SU-DHL-6 (cell line): ENCODE measurements around the gene ZNF385D.

Experiments used
- H2AFZ ChIP-seq: fragments of 200-600 bp; sonication (generic); 2 replicates; pipeline ENCODE4 v1.6.1; 2014; ENCODE audit warnings: low read depth, mild to moderate bottlenecking, moderate library complexity, mixed read lengths, antibody characterized with exemption, low read length; ENCODE audit not compliant: severe bottlenecking
- H3F3A ChIP-seq: fragments of 200-600 bp; shearing (Covaris generic); 2 replicates; pipeline ENCODE4 v1.6.0; 2016; ENCODE audit warnings: antibody characterized with exemption, mild to moderate bottlenecking; ENCODE audit not compliant: insufficient read depth
- H3K27ac ChIP-seq: fragments of 200-600 bp; sonication (generic); 2 replicates; pipeline ENCODE4 v1.5.1; 2016; ENCODE audit warnings: low read depth, mild to moderate bottlenecking, low read length, moderate library complexity, mixed read lengths
- H3K27me3 ChIP-seq: fragments of 200-600 bp; sonication (generic), shearing (Covaris generic); 2 replicates; pipeline ENCODE4 v1.6.0; 2014; ENCODE audit warnings: mild to moderate bottlenecking, low read length
- H3K36me3 ChIP-seq: fragments of 200-600 bp; sonication (generic); 2 replicates; pipeline ENCODE4 v1.6.1; 2014; ENCODE audit warnings: mild to moderate bottlenecking, low read length, mixed read lengths
- H3K4me2 ChIP-seq: fragments of 300-600, 200-600 bp; shearing (Covaris generic), sonication (generic); 2 replicates; pipeline ENCODE4 v1.6.0; 2014; ENCODE audit warnings: low read length, low read depth, mild to moderate bottlenecking; ENCODE audit not compliant: poor library complexity, severe bottlenecking
- H3K4me3 ChIP-seq: fragments of 200-600 bp; sonication (generic); 2 replicates; pipeline ENCODE4 v1.5.1; 2014; ENCODE audit warnings: antibody characterized with exemption, low read length, mild to moderate bottlenecking, mixed read lengths; ENCODE audit not compliant: insufficient read depth, poor library complexity, severe bottlenecking
- H3K79me2 ChIP-seq: fragments of 200-600 bp; sonication (generic); 2 replicates; pipeline ENCODE4 v1.6.1; 2014; ENCODE audit warnings: mild to moderate bottlenecking, low read length, moderate library complexity; ENCODE audit not compliant: insufficient read depth
- H3K9ac ChIP-seq: fragments of 200-600 bp; sonication (generic); 2 replicates; pipeline ENCODE4 v1.7.0; 2014; ENCODE audit warnings: mild to moderate bottlenecking, low read length
- H3K9me2 ChIP-seq: fragments of 200-600 bp; sonication (generic); replicated peaks from 2 replicates; pipeline ENCODE4 v1.6.1; 2014; ENCODE audit warnings: low read length; ENCODE audit not compliant: insufficient read depth
- H3K9me3 ChIP-seq: fragments of 200-600 bp; sonication (generic); 2 replicates; pipeline ENCODE4 v1.6.1; 2014; ENCODE audit warnings: low read length, mixed read lengths; ENCODE audit not compliant: insufficient read depth
- H4K20me1 ChIP-seq: fragments of 200-600 bp; sonication (generic); 2 replicates; pipeline ENCODE4 v1.6.1; 2014; ENCODE audit warnings: low read depth, mild to moderate bottlenecking, antibody characterized with exemption, low read length, moderate library complexity, mixed read lengths
- CTCF ChIP-seq: fragments of 200-600 bp; sonication (generic); IDR thresholded peaks from one replicate; pipeline ENCODE4 v1.5.1; 2017; ENCODE audit warnings: antibody characterized with exemption, mild to moderate bottlenecking, low read length, moderate library complexity; ENCODE audit not compliant: insufficient read depth, poor library complexity, severe bottlenecking
- EZH2phosphoT487 ChIP-seq: fragments of 200-600 bp; sonication (generic), shearing (Covaris generic); conservative IDR thresholded peaks from 2 replicates; pipeline ENCODE4 v1.6.1; 2018; ENCODE audit warnings: mild to moderate bottlenecking, antibody characterized with exemption, low read length, moderate library complexity, mixed read lengths

Gene ZNF385D

DNA sequence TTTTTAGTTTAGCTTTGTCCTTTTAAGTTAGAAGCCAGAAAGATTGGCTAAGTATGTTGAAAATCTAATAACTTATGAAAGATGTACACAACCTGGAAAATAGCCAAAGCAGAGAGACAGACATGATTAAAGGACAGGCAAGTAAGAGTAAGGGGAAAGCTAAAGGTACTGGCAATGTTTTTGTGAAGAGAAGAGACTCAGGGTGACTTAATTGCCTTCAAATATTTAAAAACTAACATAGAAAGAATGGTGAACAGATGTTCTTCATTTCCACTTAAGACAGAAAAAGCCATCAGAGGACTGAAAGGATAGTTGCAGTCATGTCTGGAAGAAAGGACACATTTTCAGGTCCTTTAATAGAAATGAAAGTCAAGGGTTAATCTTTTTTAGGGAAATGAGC lies 68.8 kb downstream of the ZNF385D start:
- Histone ChIP-seq H3F3A (no peaks in the 10 kb centered on the region), H3K27me3 (no peaks in the 10 kb centered on the region), H3K4me2 (no peak overlapping the region), H3K4me3 (no peak overlapping the region), H4K20me1 (no peaks in the 10 kb centered on the region), H3K79me2 (no peaks in the 10 kb centered on the region), H3K9ac (no peak overlapping the region), H3K9me3 (no peaks in the 10 kb centered on the region), H3K9me2 (0 out of 2 replicates have a peak, but pooled peaks cover 3% of the 10 kb centered on the region), H2AFZ (no peak overlapping the region), H3K27ac (no peak overlapping the region), H3K36me3 (no peaks in the 10 kb centered on the region)
- no peak for TF ChIP-seq EZH2phosphoT487
- no peak for TF ChIP-seq CTCF

GRCh38 chr3:21673393-21673792 lies 77.6 kb downstream of the ZNF385D start:
- no peaks in the 10 kb centered on the region for H3K36me3 ChIP-seq
- H3K27me3 ChIP-seq = no peaks in the 10 kb centered on the region
- no peak overlapping the region for H2AFZ ChIP-seq
- no peak overlapping the region for H3K9ac ChIP-seq
- H3K9me2 ChIP-seq = no peaks in the 10 kb centered on the region
- no peaks in the 10 kb centered on the region for H4K20me1 ChIP-seq
- no peaks in the 10 kb centered on the region for H3K79me2 ChIP-seq
- no peaks in the 10 kb centered on the region for H3K9me3 ChIP-seq
- H3K4me2 ChIP-seq = no peak overlapping the region
- no peak for TF ChIP-seq EZH2phosphoT487
- no peak for TF ChIP-seq CTCF
- H3K4me3 ChIP-seq = no peak overlapping the region
- H3F3A ChIP-seq = no peaks in the 10 kb centered on the region
- H3K27ac ChIP-seq = no peak overlapping the region

GRCh38 chr3:21672303-21672702 lies 78.7 kb downstream of the ZNF385D start:
- no peak for TF ChIP-seq EZH2phosphoT487
- no peak for TF ChIP-seq CTCF
- Histone ChIP-seq H3K27me3 (no peaks in the 10 kb centered on the region), H3K79me2 (no peaks in the 10 kb centered on the region), H4K20me1 (no peaks in the 10 kb centered on the region), H3K9me2 (no peaks in the 10 kb centered on the region), H3F3A (no peaks in the 10 kb centered on the region), H3K4me3 (no peak overlapping the region), H3K4me2 (no peak overlapping the region), H3K36me3 (no peaks in the 10 kb centered on the region), H3K9me3 (no peaks in the 10 kb centered on the region), H3K9ac (no peak overlapping the region), H3K27ac (no peak overlapping the region), H2AFZ (no peak overlapping the region)

DNA sequence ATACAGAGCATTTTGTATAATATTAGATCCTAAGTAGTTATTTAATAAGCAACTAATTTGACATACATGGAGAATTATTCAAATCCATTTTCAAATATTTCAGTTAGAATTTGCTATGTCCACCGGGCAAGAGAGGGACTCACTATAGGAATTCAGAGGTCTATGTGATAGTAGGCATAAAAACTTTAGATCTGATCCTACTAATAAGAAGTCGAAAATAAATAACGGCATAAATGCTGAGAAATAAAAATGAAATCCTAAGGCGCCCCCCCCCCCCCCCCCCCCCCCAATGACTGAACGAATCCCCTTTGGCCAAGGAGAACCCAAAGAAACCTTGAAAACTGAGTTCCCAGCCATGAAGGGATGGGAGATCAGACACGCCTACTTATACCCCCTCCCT lies 80.6 kb downstream of the ZNF385D start:
- no peaks in the 10 kb centered on the region for H3F3A ChIP-seq
- H3K36me3 ChIP-seq = no peaks in the 10 kb centered on the region
- H3K27me3 ChIP-seq = no peaks in the 10 kb centered on the region
- no peaks in the 10 kb centered on the region for H3K9me2 ChIP-seq
- no peak overlapping the region for H3K9ac ChIP-seq
- H3K79me2 ChIP-seq = no peaks in the 10 kb centered on the region
- no peak overlapping the region for H2AFZ ChIP-seq
- no peak overlapping the region for H3K4me3 ChIP-seq
- no peak overlapping the region for H3K27ac ChIP-seq
- no peaks in the 10 kb centered on the region for H4K20me1 ChIP-seq
- H3K4me2 ChIP-seq = no peak overlapping the region
- H3K9me3 ChIP-seq = no peaks in the 10 kb centered on the region
- TF ChIP-seq CTCF (no peak), EZH2phosphoT487 (no peak)
